Measurements from ENCODE around the gene TSPAN4. TPM values are rescaled to one million over a fixed set of nuclear protein-coding genes. Genes with fewer than 3 reads are reported as not detected.

The TSPAN4 gene
- total and polyA plus RNA-seq, 9 of the 15 experiments (the other 6 are each of a cell fraction or from before 2014, with no cell fraction given), result 0.07 to 31.0 (median 15.7) TPM

DNA sequence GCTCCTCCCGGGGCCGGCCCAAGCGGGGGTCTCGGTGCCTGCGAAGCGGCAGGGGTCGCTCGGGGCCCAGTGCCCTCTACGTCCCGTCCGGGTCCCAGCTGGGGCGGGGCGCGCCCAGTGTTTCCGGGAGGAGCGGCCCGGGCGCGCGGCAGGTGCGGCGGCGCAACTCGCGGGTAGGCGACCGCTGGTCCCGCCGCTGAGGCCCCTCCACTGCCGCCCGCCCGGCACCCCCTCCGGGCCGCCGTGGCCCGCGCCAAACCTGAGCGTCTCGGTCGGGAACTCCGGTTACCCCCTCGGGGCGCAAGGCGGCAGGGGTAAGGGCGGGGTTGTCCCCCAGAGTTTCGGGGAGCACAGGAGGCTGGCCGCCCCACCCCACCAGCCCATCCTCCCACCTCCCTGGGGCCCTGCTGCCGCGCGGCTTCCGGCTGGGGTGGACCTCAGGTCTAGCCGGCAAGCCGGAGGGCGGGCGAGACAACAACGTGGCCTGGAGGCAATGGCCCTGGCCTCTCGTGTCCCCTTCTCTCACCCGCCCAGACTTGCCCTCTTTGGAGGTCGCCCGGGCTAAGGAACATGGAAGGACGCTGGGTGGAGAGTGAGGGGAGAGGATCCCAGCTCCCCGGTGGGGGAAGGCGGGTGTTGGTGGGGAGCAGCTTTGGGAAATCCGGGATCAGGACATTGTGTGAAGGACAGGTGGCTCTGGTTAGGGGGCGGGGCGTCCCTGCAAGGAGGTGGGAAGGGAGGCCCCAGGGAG, 15.3 kb upstream of the TSPAN4 start (continued):
- TF ChIP-seq HMG20B (CRISPR knock-in tag; IDR thresholded peaks at IDR 0.05), result no peak
- 0 out of 2 replicates have a peak, but pooled peaks have one; percentile 29 for TF ChIP-seq ZNF431 (CRISPR knock-in tag; IDR thresholded peaks at IDR 0.05)
- TF ChIP-seq SAP30 (IDR thresholded peaks at IDR 0.05; ENCODE audit: borderline replicate concordance, insufficient read depth, low read depth, low read length, poor library complexity, severe bottlenecking), result no peak
- no peak for TF ChIP-seq ZNF507 (tag; conservative IDR thresholded peaks at IDR 0.05)
- TF ChIP-seq MAFK (IDR thresholded peaks at IDR 0.05; ENCODE audit: low read length), result no peak
- TF ChIP-seq BRD9 (IDR thresholded peaks at IDR 0.05; ENCODE audit: low read depth, partially characterized antibody), result no peak
- TF ChIP-seq ZC3H11A (IDR thresholded peaks at IDR 0.05; ENCODE audit: low read depth, low read length), result no peak
- no peak for TF ChIP-seq TEAD2 (tag; IDR thresholded peaks at IDR 0.05)
- TF ChIP-seq TGIF2 (CRISPR knock-in tag; IDR thresholded peaks at IDR 0.05), result no peak
- TF ChIP-seq CBX5 (IDR thresholded peaks at IDR 0.05; ENCODE audit: borderline replicate concordance, low read depth), result no peak
- TF ChIP-seq KHSRP (IDR thresholded peaks at IDR 0.05), result no peak
- TF ChIP-seq, protein P1, sequence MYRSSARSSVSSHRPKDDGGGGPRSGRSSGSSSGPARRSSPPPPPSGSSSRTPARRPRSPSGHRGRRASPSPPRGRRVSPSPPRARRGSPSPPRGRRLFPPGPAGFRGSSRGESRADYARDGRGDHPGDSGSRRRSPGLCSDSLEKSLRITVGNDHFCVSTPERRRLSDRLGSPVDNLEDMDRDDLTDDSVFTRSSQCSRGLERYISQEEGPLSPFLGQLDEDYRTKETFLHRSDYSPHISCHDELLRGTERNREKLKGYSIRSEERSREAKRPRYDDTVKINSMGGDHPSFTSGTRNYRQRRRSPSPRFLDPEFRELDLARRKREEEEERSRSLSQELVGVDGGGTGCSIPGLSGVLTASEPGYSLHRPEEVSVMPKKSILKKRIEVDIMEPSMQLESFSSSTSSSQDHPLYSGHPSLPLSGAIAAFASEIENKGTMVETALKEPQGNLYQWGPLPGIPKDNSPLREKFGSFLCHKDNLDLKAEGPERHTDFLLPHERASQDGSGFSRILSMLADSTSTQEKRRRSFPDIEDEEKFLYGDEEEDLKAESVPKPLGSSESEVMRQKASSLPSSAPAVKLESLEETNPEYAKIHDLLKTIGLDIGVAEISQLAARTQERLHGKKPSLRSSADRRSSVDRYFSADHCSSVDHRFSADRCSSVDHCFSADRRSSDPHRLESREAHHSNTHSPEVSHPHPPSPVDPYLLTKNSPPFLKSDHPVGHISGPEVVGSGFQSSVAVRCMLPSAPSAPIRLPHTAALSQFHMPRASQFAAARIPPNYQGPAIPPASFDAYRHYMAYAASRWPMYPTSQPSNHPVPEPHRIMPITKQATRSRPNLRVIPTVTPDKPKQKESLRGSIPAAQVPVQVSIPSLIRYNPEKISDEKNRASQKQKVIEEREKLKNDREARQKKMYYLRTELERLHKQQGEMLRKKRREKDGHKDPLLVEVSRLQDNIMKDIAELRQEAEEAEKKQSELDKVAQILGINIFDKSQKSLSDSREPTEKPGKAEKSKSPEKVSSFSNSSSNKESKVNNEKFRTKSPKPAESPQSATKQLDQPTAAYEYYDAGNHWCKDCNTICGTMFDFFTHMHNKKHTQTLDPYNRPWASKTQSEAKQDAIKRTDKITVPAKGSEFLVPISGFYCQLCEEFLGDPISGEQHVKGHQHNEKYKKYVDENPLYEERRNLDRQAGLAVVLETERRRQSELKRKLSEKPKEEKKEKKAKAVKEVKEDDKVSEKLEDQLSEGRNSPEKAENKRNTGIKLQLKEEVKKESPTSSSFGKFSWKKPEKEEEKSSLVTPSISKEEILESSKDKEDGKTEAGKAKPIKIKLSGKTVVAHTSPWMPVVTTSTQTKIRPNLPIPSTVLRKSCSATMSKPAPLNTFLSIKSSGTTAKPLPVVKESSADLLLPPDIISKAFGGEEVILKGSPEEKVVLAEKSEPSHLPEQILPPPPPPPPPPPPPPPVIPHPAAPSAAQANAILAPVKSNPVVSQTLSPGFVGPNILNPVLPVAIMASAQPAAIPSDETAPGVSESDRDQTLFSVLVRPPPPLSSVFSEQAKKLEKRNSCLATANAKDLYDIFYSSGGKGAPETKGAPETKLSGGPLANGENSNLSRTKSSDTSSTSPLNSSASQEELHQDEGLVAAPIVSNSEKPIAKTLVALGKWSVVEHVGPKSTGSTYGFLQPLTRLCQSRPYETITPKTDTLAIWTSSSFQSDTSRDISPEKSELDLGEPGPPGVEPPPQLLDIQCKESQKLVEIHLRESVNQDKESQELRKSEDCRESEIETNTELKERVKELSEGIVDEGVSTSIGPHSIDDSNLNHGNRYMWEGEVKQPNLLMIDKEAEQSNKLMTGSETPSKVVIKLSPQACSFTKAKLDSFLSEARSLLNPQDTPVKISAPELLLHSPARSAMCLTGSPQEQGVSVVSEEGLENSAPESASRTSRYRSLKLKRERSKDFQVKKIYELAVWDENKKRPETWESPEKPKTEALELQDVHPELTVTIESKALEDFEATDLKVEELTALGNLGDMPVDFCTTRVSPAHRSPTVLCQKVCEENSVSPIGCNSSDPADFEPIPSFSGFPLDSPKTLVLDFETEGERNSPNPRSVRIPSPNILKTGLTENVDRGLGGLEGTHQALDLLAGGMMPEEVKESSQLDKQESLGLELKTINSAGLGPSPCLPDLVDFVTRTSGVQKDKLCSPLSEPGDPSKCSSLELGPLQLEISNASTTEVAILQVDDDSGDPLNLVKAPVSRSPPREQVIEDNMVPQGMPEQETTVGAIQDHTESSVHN (IDR thresholded peaks at IDR 0.05; ENCODE audit: borderline replicate concordance in 1 of 2, low read depth in 1 of 2), result no peak
- TF ChIP-seq PTTG1 (tag; IDR thresholded peaks at IDR 0.05; ENCODE audit: low read depth), result no peak
- no peak for TF ChIP-seq PURB (CRISPR knock-in tag; IDR thresholded peaks at IDR 0.05; ENCODE audit: low read depth)
- no peak for TF ChIP-seq NR2F6 (CRISPR knock-in tag; IDR thresholded peaks at IDR 0.05)
- TF ChIP-seq LARP7 (IDR thresholded peaks at IDR 0.05), result no peak
- TF ChIP-seq, protein P2, sequence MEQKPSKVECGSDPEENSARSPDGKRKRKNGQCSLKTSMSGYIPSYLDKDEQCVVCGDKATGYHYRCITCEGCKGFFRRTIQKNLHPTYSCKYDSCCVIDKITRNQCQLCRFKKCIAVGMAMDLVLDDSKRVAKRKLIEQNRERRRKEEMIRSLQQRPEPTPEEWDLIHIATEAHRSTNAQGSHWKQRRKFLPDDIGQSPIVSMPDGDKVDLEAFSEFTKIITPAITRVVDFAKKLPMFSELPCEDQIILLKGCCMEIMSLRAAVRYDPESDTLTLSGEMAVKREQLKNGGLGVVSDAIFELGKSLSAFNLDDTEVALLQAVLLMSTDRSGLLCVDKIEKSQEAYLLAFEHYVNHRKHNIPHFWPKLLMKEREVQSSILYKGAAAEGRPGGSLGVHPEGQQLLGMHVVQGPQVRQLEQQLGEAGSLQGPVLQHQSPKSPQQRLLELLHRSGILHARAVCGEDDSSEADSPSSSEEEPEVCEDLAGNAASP (IDR thresholded peaks at IDR 0.05), result no peak
- TF ChIP-seq ZNF263 (CRISPR knock-in tag; IDR thresholded peaks at IDR 0.05; ENCODE audit: borderline replicate concordance), result no peak; the same call in 1 of the 2 replicates
- TF ChIP-seq, protein P3, sequence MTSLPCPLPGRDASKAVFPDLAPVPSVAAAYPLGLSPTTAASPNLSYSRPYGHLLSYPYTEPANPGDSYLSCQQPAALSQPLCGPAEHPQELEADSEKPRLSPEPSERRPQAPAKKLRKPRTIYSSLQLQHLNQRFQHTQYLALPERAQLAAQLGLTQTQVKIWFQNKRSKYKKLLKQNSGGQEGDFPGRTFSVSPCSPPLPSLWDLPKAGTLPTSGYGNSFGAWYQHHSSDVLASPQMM (CRISPR knock-in tag; IDR thresholded peaks at IDR 0.05), result no peak

All from K562 (cell line).